HG03135 (cell line): ENCODE data around the gene SH2B2.
A peak's percentile ranks its signal among the peaks of the same experiment; 100 is the strongest.
"Not testable (repeated sequence)": the region's sequence is repeated elsewhere in the genome, so short reads cannot be mapped to it uniquely, and the experiment has no call there.

ENCODE experiments used
- ATAC-seq: cut with Tn5 transposase; IDR thresholded peaks from one replicate; pipeline ENCODE4 v1.9.1; 2021; ENCODE audit warnings: mild to moderate bottlenecking, moderate library complexity; ENCODE audit not compliant: unreplicated experiment

Gene SH2B2

DNA sequence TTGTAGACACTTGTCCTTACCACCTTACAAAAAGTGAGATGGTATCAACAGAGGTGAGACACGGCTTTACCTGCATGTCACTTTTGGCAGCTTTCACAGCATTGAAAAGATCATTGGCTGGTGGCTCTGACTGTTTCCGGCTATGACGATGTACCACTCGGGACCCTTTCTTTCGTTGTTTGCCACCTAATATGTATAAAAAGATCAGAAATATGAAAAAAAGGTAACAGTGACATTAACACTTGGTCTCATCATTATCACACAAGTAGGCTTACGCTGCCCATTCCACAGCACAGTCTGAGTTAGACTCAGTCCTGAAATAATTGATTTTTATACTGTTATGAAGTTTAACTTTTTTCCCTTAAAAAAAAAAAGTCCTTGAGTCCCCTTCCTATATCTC lies 40.5 kb downstream of the SH2B2 start:
- ATAC-seq, result not testable (repeated sequence)

DNA sequence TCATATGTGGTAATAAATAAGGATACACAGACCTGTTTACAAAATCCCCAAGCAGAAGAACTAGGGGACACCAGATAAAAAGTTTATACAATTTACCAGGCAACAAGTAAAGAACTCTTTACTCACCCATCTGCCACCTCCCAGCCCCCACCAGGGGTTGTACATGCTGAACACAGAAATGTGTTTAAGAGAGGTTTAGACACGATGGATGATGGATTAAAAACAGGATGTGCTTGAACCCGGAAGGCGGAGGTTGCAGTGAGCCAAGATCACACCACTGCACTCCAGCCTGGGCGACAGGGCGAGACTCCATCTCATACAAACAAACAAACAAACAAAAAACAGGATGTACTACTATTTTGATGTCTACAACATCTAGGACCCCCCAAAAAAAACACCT lies 42.2 kb downstream of the SH2B2 start:
- ATAC-seq, result not testable (repeated sequence)

DNA sequence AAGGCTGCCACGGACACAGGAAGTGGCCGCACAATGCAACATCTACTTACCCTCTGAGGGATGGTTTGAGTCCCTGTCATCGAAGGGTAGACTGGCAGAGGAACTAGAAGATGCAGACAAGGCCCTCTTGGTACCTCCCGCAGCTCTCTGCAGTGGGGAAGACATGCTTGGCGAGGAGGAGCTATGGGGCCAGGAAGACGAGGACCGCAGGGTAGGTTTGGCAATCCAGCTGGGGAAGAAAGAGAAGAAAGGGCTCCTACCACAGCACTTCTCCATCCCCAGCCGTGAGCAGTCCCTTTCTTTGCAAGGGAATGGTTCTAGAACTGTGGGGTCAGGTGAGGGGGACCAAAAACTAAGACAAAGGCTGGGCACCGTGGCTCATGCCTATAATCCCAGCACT lies 42.7 kb downstream of the SH2B2 start:
- ATAC-seq, result not testable (repeated sequence)

DNA sequence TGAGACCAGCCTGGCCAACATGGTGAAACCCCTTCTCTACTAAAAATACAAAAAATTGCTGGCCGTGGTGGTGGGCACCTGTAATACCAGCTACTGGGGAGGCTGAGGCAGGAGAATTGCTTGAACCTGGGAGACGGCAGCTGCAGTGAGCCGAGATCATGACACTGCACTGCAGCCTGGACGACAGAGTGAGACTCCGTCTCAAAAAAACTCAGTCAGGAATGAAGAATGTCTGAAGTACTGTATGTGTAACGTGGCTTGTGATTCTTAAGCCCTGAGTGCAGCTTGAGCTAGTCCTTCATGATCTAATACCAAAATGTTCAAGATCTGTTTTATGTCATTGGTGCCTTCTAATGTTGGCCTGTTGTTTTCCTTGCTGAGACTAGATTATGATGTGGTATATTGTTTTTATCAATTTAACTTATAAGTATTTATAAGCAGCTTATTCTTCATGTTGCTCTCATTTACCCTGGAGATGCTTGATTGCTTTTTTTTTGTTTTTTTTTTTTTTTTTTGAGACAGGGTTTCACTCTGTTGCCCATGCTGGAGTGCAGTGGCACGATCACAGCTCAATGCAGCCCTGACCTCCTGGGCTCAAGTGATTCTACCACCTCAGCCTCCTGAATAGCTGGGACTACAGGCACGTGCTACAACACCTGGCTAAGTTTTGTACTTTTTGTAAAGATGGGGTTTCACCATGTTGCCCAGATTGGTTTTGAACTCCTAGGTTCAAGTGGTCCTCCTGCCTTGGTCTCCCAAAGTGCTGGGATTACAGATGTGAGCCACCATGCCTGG lies 44.2 kb downstream of the SH2B2 start:
- ATAC-seq, result not testable (repeated sequence)

- not testable (repeated sequence) for ATAC-seq
Observed at GRCh38 chr7:102335574-102335973, 48.9 kb downstream of the SH2B2 start.

- not testable (repeated sequence) for ATAC-seq
Observed at GRCh38 chr7:102337002-102337401, 50.3 kb downstream of the SH2B2 start.

GRCh38 chr7:102337420-102337819 lies 50.8 kb downstream of the SH2B2 start:
- ATAC-seq, result not testable (repeated sequence)

DNA sequence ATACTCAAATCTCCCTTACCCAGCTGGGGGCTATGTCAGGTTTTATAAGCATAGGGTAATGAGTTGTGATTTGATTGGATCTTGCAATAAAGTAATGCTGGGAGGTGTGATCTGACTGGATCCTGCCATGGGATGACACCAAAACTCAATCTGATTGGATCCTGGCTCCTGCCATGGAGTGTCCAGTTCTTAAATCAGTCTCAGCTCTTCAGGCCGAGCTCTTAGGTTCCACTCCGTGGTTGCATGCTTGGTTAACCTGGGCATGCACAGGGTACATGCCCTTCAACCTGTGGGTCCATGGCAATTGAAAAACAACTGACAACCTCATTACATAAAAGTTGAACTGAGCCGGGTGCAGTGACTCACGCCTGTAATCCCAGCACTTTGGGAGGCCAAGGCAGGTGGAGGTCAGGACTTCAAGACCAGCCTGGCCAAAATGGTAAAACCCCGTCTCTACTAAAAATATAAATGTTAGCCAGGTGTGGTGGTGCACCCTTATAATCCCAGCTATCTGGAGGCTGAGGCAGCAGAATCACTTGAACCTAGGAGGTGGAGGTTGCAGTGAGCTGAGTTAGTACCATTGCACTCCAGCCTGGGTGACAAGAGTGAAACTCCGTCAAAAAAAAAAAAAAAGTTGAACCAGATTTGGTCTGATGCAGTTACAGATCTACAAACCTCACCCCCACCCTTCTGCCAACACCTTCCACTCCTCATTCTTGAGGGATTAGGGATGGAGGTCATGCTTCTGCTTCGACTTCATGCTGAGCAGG lies 54.1 kb downstream of the SH2B2 start:
- not testable (repeated sequence) for ATAC-seq

GRCh38 chr7:102346983-102347382 lies 60.3 kb downstream of the SH2B2 start:
- not testable (repeated sequence) for ATAC-seq

GRCh38 chr7:102356344-102356743 lies 69.7 kb downstream of the SH2B2 start, which contains the start of gene SPDYE6:
TSS of gene SPDYE6 (minus strand) at chr7:102356444. CDS start at chr7:102356023, 421 bp downstream.
- ATAC-seq, result not testable (repeated sequence)

DNA sequence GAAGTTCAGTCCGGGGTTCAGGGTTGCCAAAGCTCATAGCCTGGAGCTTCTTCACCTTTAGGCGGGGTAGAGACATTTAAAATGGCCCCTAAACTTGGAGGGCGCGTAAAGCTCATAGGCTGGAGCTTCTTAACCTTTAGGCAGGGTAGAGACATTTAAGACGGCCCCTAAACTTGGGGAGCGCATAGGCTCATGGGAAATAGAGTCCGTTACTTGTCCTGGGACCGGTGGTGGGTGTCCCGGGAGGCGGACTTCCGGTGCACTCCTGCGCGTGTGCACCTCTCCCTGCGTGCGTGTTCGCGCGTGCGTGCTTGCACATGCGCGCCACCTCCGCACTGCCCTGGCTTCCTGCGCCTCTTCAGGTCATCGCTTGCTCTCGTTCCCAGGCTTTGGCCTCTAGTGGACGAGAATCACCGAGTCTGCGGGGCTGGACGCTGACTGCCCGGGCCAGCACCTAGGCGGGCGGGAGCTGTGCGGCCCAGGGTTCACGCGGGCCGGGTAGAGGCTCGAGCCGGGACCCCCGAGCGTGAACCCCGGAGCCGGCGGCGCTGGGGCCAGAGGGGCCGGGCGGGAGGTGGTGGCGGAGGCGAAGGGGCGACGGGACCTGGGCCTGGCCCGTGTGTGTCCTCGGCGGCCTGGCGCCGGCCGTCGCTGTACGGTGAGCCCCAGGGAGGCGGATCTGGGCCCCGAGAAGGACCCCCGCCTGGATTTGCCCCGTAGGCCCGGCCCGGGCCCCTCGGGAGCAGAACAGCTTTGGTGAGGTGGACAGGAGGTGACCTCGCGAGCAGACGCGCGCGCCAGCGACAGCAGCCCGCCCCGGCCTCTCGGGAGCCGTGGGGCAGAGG lies 77.1 kb downstream of the SH2B2 start:
- ATAC-seq, result peak; percentile 99

GRCh38 chr7:102364394-102364886 lies 77.8 kb downstream of the SH2B2 start:
- ATAC-seq, result not testable (repeated sequence)

DNA sequence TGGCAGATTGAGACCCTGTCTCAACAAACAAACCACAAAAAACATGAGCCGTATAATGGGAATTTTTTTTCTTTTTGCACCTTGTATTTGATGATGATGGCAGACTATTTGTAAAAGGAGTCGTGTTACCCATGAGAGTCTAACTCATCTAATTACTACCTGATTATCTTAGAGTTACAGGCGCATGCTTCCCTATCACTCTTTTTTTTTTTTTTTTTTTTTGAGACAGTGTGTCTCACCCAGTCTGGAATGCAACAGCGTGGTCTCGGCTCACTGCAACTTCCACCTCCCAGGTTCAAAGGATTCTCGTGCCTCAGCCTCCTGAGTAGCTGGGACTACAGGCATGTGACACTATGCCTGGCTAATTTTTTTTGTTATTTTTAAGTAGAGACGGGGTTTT lies 78.7 kb downstream of the SH2B2 start:
- not testable (repeated sequence) for ATAC-seq

DNA sequence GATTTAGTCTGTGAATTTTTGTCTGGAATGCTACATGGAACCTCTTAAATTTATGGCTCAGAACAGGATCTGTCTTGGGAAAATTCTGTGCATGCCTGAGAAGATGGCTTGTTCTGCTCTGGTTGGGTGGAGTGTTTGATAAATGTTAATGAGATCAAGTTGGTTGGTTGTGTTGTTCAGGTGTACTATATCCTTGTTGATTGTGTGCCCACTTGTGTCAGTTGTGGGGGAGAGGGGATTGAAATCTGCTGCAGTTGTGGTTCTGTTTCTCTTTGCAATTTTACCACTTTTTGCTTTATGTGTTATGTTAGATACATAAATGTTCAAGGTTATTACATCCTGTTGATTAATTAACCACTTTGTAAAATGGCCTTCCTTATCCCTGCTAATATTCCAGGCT lies 83.4 kb downstream of the SH2B2 start:
- ATAC-seq, result not testable (repeated sequence)
